C4-2B (cell line): Measurements from ENCODE around the gene TCTN2.

Experiments
- CTCF ChIP-seq: fragments of 450-650 bp; conservative IDR thresholded peaks from 2 replicates; pipeline ENCODE4 v1.5.1; 2017; ENCODE audit warnings: mild to moderate bottlenecking
- ZFX ChIP-seq: fragments of 450-650 bp; IDR thresholded peaks from 2 replicates; pipeline ENCODE4 v1.6.1; 2017

DNA sequence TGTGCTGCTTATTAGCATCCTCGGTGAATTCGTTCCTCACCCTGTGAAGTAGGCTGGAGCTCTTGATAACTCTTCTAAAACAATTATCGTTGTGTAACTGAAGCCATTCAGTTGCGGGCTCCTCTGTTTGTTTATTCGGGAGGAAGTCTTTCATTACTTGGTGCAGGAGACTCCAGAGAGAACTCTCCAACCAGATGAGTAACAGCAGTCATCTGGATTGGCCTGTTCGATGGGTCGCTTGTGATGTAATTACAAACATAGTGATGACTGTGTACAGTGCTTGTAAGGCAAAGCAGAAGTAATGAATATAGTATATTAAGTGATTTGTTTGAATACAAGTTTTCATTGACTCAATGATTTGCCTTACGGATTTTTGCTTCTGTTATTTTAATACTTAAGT, 52.1 kb downstream of the TCTN2 start:
- TF ChIP-seq CTCF (no peak), ZFX (no peak)
